ENCODE results near the gene USP34. TPM values are rescaled to one million over a fixed set of nuclear protein-coding genes. Genes with fewer than 3 reads are reported as not detected.

The USP34 gene
- total RNA-seq, 1 experiment from 2014 or later, result 91.4 TPM

DNA sequence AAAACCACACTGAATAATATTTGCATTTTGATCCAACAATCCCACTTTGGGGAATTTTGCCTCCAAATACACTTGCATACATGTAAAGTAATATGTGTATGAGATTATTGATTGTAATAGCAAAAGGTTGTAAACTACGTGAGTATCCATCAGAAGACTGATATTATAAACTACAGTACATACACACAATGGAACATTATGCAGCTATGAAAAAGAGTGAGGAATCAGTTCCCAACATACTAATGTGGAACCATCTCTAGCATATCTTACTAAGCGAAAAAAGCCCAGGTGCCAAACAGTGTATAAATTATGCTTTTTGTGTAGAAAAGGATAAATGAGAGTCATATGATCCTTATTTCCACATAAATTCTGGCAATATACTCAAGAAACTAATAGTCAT lies 324.9 kb downstream of the USP34 start:
- CTCF ChIA-PET, result no interaction called here
- BruUV-seq (replicated peaks), result no TSS peak
- DNase-seq (ENCODE audit: low read depth, low spot score) (no peak), ATAC-seq (no peak)
- Histone ChIP-seq H3K27ac (ENCODE audit: low read length) (no peak overlapping the region; the same call in 1 of the 2 replicates), H3K27me3 (ENCODE audit: control insufficient read depth, insufficient read depth, low read length) (no peaks in the 10 kb centered on the region), H3K4me3 (ENCODE audit: low read depth in 2 of 2, low read length in 2 of 2) (peak overlapping the region in 1 of 2 experiments; percentile 91; a peak in 1 of 4 replicates), H3K9me3 (ENCODE audit: control insufficient read depth, insufficient read depth, low read depth, low read length) (no peaks in the 10 kb centered on the region), H3K4me1 (ENCODE audit: control insufficient read depth, insufficient read depth, low read length) (no peaks in the 10 kb centered on the region), H3K36me3 (ENCODE audit: control insufficient read depth, insufficient read depth, low read length) (no peaks in the 10 kb centered on the region)
- intact Hi-C loops (cut with micrococcal nuclease; ENCODE audit: unreplicated experiment), result no loop called here
- TF ChIP-seq TCF7L2 (IDR thresholded peaks at IDR 0.05; ENCODE audit: low read depth, low read length) (no peak), SIN3A (IDR thresholded peaks at IDR 0.05; ENCODE audit: borderline replicate concordance, insufficient read depth, low read depth, low read length) (no peak), POLR2AphosphoS5 (IDR thresholded peaks at IDR 0.05; ENCODE audit: low read depth, low read length) (no peak)
- TF ChIP-seq, protein P1, sequence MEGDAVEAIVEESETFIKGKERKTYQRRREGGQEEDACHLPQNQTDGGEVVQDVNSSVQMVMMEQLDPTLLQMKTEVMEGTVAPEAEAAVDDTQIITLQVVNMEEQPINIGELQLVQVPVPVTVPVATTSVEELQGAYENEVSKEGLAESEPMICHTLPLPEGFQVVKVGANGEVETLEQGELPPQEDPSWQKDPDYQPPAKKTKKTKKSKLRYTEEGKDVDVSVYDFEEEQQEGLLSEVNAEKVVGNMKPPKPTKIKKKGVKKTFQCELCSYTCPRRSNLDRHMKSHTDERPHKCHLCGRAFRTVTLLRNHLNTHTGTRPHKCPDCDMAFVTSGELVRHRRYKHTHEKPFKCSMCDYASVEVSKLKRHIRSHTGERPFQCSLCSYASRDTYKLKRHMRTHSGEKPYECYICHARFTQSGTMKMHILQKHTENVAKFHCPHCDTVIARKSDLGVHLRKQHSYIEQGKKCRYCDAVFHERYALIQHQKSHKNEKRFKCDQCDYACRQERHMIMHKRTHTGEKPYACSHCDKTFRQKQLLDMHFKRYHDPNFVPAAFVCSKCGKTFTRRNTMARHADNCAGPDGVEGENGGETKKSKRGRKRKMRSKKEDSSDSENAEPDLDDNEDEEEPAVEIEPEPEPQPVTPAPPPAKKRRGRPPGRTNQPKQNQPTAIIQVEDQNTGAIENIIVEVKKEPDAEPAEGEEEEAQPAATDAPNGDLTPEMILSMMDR (IDR thresholded peaks at IDR 0.05), result no peak
- TF ChIP-seq, protein P2, sequence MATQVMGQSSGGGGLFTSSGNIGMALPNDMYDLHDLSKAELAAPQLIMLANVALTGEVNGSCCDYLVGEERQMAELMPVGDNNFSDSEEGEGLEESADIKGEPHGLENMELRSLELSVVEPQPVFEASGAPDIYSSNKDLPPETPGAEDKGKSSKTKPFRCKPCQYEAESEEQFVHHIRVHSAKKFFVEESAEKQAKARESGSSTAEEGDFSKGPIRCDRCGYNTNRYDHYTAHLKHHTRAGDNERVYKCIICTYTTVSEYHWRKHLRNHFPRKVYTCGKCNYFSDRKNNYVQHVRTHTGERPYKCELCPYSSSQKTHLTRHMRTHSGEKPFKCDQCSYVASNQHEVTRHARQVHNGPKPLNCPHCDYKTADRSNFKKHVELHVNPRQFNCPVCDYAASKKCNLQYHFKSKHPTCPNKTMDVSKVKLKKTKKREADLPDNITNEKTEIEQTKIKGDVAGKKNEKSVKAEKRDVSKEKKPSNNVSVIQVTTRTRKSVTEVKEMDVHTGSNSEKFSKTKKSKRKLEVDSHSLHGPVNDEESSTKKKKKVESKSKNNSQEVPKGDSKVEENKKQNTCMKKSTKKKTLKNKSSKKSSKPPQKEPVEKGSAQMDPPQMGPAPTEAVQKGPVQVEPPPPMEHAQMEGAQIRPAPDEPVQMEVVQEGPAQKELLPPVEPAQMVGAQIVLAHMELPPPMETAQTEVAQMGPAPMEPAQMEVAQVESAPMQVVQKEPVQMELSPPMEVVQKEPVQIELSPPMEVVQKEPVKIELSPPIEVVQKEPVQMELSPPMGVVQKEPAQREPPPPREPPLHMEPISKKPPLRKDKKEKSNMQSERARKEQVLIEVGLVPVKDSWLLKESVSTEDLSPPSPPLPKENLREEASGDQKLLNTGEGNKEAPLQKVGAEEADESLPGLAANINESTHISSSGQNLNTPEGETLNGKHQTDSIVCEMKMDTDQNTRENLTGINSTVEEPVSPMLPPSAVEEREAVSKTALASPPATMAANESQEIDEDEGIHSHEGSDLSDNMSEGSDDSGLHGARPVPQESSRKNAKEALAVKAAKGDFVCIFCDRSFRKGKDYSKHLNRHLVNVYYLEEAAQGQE (IDR thresholded peaks at IDR 0.05; ENCODE audit: insufficient read depth in 1 of 2, low read depth in 2 of 2, low read length in 1 of 2), result no peak
- POLR2A ChIA-PET, result no interaction called here
- in situ Hi-C loops (cut with HindIII; ENCODE audit: low pct_unique_long_range_greater_than_20kb, low sequenced_read_pairs), result no loop called here

DNA sequence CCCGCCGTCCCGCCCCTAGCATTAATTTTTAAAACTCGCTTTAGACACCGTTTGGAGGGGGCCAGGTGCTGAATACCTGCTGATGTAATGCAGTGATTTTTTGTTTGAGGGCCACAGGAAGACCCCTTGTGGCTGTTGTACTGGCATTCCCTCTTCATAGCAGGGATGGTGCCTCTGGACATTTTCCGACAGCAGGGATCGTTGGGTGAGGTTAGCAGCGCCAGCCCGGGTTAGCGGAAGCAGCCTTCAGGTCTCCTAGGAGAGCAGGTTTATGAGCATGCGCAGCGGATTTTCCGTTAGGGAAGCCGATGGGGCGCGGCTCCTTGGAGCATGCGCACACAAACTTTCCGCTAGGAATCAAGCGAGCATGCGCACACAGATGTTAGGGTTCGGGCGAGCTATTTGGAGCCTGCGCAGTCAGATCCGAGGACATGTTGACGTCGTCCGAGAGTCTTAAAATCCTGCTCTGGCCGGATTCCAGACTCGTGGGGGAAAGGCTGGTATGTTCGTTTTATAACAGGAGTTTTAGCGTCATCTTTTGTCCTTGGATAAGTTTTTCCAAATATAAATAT lies 326.1 kb downstream of the USP34 start:
- Histone ChIP-seq H3K27ac (ENCODE audit: low read length) (peak overlapping the region; percentile 92), H3K27me3 (ENCODE audit: control insufficient read depth, insufficient read depth, low read length) (no peaks in the 10 kb centered on the region), H3K36me3 (ENCODE audit: control insufficient read depth, insufficient read depth, low read length) (no peaks in the 10 kb centered on the region), H3K9me3 (ENCODE audit: control insufficient read depth, insufficient read depth, low read depth, low read length) (no peaks in the 10 kb centered on the region), H3K4me3 (ENCODE audit: low read depth in 2 of 2, low read length in 2 of 2) (peak overlapping the region; percentile 64 to 91), H3K4me1 (ENCODE audit: control insufficient read depth, insufficient read depth, low read length) (no peaks in the 10 kb centered on the region)
- no TSS peak for BruUV-seq (replicated peaks)
- DNase-seq (ENCODE audit: low read depth, low spot score) (peak; percentile 97), ATAC-seq (peak; percentile 97)
- in situ Hi-C loops (cut with HindIII; ENCODE audit: low pct_unique_long_range_greater_than_20kb, low sequenced_read_pairs) (no loop called here), intact Hi-C loops (cut with micrococcal nuclease; ENCODE audit: unreplicated experiment) (no loop called here)
- TF ChIP-seq, protein P2 (IDR thresholded peaks at IDR 0.05; ENCODE audit: insufficient read depth in 1 of 2, low read depth in 2 of 2, low read length in 1 of 2), result no peak
- TF ChIP-seq POLR2AphosphoS5 (IDR thresholded peaks at IDR 0.05; ENCODE audit: low read depth, low read length), result peak; percentile 91
- CTCF ChIA-PET, result interaction anchor here (0.6 kb wide), 1 partner anchor 66 kb away, joined by 3 read pairs; no protein-coding TSS in a partner anchor
- POLR2A ChIA-PET, result no interaction called here
